ENCODE measurements around the gene CACNG4.
"Not testable (repeated sequence)": the region's sequence is repeated elsewhere in the genome, so short reads cannot be mapped to it uniquely, and the experiment has no call there.

CACNG4 gene

DNA sequence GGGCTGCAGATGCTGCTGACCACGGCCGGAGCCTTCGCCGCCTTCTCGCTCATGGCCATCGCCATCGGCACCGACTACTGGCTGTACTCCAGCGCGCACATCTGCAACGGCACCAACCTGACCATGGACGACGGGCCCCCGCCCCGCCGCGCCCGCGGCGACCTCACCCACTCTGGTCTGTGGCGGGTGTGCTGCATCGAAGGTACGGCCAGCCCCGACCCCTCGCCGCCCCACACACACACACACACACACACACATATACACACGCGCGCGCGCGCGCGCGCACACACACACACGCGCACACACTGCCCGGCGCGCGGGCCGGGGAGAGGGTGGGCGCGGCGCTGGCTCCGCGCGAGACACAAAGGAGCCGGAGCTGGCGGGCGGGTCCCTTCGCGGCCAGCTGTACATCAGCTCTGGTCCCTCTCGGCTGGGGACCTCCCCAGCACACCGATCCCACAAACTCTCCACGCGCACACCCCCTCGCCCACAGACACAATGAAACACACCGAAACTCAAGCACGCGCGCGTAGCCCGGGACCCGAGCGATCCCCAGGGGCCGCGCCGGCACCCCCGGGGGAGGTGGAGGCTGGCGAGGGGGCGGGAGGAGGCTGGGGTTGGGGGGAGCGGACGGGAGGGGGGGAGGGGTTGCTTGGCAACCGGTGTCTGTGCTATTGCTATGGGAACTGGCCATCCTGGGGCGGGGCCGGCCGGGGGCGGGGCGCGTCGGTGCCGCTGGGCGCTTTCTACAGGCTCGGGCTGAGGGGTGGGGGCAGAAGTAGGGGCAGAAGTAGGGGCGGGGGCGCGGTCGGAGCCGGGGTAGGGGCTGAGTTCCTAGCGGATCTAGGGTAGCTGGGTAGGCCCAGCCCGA, 658 bp downstream of the CACNG4 start:
- DNase-seq (ENCODE audit: low read depth): peak; percentile 21

DNA sequence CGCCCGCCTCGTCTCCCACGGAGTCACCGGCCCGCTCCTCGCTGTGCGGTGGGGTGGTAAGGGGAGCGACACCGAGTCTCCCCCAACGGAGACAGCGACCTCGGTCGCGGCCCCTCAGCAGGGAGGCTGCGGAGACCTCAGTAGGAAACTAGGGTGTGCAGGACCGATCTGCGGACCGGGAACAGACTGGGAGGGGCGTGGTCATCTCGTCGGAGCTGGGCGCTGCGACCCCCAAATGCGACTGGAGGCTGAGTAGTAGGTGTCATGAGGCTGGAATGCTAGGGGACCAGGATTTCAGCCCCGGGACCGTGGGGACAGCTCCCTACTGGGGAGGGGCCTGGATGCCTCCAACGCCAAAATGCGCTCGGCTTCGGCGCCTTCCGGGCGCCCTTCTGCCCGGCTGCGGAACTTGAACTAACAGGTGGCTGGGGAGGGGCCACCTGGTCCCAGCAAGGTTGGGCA, 1.3 kb downstream of the CACNG4 start:
- no peak for DNase-seq (ENCODE audit: low read depth)

DNA sequence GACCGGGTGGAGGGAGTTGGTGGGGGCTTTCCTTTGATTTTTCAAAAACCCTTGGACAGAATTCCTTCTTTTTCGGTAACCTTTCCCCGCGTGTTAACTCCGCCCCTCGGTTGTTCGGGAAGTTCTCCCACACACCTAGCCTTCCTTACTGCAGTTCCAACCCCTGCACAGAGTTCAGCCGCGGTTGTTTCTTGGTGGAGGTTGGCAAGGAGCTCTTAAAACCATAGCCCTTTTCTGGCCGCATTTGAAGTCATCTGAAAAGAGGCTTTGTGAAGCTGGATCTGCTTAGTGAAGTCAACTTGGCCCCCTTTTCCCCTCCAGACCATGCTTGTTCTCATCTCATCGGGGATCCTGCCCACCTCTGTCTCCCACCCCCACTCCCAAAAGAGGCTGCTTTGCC, 1.8 kb downstream of the CACNG4 start:
- DNase-seq (ENCODE audit: low read depth): no peak

DNA sequence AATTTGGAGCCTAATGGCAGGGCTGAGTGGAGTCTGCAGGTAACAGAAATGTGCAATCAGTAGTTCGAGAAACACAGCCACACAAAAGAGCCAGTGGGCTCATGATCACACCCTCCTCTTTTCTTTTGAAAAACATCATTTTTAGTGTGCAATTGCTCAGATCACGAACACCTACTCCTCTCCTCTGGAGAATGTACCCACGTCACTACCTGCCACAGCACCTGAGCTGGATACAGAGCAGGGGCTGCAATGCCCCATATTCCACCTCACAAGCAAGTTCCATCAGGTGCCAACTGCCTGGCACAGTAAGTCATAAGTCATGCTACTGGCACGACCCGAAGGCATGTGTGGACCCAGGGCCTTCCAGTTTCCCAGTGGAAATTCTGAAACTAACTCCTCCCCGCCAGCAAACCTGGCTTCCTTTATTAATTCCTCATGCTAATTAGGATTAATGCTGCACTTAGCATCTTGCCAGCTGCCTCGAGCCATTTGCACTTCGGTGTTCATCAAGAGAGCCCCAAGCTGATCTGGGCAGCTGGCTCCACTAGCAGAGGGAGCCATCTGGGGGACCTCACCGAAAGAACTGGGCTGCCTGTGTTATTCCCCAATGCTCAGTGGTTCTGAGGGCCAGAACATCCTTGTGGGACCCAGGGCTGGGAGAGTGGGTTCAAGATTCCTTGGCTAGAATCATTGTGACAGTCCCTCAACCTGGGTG, 2.4 kb downstream of the CACNG4 start:
- no peak for DNase-seq (ENCODE audit: low read depth)

DNA sequence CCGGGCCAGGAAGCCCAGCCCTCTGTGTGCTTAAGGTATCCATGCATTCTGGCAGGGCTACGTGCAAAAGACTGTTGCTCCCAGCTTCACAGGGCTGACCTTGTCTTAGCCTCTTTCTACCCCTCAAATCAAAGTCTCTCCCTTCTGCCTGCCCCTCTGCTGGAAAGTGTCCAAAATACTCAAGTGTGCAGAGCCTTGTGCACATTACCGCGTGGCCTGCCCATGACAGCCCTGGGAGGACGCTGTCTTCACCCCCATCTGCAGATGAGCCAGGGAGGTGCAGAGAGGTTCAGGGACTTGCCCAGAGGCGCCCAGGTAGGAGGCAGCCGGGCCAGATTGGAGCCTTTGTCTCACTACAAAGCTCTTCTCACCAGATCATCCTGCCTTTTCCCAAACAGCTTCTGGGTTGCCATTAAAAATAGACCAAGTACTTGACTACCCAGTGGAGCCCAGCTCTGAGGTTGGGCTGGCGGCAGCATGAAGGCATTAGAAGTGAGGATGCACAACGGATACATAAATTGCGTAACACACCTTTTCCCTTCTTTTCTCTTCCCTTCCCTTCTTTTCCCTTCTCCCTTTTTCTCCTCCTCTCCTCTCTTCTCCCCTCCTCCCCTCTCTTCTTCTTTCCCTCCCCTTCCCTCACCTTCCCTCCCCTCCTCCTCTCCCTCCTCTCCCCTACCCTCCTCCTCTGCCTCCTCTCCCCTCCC, 3.5 kb downstream of the CACNG4 start:
- DNase-seq (ENCODE audit: low read depth): no peak

DNA sequence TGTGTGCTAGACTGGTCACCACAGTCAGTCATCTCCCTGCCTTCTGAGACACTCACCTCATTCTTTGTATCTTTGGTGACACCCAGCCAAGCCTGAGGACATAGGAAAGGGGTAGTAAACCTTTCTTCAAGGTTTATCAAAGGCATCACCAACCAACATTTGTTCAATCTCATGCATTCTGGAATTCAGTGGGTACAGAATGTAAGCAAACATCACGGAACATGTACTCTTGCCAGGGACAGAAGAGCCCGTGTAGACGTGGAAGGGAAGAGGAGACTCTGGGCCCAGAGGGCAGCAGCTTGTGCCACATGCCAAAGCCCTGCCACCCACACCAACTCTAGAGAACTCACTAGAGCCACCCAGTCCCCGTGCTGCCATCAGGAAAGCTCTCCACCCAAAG, 4.4 kb downstream of the CACNG4 start:
- no peak for DNase-seq (ENCODE audit: low read depth)

DNA sequence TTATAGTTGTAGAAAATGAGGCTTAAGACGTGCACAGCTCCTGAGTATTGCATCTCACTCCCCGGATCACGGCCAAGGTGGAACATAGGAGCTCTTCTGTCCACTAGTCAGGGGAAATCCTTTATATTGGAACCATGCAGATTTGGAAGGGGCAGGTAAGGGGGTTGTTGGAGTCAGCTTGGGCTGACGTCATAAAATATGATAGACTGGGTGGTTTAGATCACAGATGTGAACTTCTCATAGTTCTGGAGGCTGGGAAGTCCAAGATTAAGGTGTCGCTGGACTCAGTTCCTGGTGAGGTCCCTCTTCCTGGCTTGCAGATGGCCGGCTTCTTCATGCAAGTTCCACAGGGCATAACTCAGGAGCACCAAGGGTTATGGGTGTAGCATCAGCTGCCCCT, 5.6 kb downstream of the CACNG4 start:
- no peak for DNase-seq (ENCODE audit: low read depth)

DNA sequence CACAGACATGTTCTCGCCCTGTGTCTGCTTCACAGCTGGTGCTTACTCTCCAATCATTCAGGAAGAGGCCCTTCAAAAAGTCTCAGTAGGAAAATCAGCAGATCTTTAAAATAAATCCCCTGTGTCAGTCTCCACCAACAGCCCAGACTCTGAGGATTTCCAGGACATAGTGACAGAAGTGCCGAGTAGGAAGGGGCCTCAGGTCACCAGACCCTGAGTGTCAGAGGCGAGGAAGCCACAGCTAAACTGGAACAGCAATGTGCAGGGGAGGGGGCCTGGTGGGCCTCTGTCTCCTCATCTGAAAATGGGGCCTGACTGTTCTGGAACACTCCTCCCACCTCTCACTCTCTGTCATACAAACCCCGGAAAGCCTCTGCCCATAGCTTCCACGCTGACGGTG, 6.3 kb downstream of the CACNG4 start:
- no peak for DNase-seq (ENCODE audit: low read depth)

DNA sequence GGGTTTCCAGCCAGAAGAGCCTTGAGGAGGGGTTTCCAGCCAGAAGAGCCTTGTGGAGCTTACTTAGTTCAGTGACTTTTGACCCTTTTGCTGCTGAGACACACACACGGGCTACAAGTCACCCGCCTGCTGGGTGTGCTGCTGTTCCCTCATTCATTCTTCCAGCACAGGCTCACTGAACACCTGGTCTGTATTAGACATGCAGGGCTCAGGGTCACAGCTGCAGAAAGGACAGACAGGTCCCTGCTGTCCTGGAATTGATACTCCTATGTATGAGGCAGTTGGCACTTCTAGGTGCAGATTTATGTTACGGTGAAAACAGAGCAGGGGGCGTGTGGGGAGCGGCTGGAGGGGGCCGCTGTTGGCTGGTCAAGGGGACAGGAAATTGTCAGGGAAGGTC, 6.8 kb downstream of the CACNG4 start:
- DNase-seq (ENCODE audit: low read depth): no peak

DNA sequence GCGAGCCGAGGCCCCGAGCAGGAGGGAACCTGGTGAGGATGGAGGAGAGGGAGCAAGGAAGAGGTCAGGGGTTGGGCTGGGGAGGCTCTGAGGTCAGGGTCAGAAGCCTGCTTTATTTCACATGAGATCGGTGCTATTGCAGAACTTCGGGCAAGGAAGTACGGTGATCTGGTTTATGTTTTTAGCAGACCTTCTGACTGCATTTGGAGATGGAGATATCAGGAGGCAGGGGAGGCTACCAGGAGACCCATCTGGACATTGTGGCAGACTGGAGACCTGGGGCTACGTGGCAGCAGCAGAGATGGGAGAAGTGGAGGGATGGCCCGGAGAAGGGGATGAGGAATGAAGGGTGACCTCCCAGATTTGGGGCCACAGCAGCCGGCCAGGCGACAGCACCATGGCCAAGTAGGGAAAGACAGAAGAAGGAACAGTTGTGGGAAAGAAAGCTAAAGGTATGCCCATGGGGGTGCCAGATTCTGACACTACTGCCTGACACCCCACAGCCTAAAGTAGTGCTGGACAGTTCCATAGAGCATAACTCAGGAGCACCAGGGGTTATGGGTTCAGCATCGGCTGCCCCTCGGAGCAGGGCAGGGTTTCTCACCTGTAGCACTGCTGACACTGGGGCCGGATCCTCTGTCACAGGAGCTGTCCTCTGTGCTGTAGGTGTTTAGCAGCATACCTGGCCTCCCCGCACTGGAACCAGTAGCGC, 7.4 kb downstream of the CACNG4 start:
- DNase-seq (ENCODE audit: low read depth): no peak

DNA sequence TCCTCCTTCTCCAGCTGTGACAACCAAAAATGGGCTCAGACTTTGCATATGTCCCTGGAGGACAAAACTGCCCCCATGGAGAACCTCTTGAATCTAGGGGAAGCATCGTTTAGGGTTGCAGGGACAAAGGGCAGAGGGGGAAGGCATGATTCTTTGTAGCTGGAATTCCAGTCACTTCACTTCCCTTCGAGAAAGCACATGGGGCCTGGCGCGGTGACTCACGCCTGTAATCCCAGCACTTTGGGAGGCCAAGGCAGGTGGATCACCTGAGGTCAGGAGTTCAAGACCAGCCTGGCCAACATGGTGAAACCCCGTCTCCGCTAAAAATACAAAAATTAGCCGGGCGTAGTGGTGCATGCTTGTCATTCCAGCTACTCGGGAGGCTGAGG, 7.9 kb downstream of the CACNG4 start:
- not testable (repeated sequence) for DNase-seq (ENCODE audit: low read depth)

DNA sequence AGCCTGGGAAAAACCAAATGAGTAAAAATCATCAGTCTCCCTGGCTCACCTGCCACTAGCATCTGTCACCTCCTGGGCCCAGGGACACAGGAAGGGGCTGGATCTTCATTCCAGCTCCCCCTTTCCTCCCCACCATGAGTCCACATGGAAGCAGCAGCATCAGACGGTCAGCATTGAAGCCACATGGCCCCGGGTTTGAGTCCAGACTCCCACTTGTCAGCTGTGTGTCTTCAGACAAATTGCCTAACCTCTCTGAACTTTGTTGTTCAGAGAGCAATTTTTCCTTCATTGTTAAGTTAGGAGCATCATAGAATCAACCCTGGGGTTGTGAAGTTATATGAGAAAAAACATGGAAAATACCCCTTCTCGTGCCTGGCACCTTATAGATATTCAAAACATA, 10.7 kb downstream of the CACNG4 start:
- no peak for DNase-seq (ENCODE audit: low read depth)

DNA sequence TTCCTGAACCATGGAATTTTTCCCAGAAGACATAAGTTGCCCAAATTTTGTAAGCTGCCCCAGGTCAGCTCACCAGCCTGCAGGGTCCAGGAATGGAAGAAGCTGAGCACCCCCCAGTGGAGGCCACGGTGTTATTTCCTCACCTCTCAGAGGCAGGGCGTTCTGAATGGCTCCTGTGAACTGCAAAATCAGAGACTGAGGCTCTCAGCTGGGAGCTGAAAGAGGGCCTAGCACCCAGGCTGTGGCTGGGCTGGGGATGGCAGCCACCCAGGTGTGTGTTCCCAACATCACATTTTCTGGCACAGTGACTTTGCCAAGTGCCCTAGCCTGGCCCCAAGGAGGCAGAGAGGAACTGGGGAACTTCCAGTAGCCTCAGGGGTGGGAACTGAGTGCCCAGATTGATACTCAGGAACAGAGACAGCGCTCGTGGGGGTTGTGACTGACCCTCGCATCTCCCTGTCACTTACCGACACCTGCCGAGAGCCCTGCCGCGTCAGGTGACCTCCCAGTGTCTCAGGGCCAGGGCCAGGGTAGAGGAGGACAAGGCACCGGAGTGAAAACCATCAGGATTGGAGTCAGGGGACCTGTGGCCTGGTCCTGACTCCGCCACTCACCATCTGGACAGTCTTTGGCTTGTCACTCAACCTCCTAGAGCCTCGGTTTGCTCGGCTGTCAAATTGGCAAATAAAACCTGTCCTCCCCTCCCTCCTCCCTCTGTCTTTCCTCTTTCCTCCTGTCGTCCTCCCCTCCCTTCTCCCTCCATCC, 11.3 kb downstream of the CACNG4 start:
- DNase-seq (ENCODE audit: low read depth): no peak

DNA sequence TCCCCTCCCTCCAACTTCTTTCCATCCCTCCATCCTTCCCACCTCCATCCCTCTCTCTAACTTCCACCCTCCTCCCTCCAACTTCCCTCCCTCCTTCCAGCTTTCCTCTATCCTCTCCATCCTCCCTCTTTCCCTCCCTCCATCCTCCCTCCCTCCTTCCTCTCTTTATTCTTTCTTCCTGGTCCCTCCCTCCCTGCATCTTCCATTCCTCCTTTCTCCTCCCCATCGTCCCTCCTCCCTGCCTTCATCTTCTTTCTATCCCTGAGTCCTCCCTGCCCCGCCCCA, 11.8 kb downstream of the CACNG4 start:
- no peak for DNase-seq (ENCODE audit: low read depth)

DNA sequence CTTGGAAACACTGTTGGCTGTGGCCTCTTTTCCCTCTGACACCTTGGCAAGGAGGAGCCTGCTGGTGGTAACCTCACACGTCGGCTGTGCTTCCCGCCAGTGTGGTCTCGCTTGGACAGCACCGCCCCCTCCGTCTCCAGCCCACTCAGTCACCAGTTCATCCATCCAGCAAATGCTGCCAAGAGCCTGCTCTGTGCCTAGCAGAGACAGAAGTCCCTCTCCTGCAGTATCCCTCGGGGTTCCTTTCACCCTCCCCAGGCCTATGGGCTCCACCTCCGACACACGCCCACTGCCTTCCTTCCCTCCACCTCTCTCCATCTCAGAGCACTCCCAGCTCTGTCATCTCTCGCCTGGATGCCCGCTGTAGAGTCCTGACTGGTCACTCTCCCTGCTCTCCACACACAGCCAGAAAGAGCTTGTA, 12.3 kb downstream of the CACNG4 start:
- DNase-seq (ENCODE audit: low read depth): no peak

DNA sequence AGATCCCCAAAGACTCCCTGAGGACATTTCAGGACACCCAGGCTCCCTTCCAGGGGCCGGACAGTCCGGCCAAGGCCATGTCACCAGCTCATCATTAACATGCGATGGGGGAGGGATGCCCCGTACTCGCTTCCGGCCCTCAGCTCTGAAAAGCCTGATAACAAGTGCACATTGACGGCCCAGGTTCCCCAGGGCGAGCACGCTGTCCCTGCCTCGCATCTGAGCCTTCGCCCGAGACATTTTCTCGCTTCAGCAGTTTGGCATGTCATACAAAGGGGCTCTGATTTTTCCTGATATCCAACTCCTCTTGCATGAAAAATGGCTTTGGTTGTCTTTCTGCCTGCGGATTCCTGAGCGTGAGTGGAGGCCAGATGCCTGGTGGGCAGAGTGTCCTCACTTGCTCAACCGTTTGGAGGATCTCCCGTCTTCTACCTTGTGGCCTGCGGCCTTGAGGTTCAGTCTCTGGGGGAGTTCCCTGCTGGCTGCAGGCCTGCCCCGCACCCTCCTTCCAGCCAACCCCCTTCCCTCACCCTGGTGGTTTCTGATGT, 14.1 kb downstream of the CACNG4 start:
- no peak for DNase-seq (ENCODE audit: low read depth)

DNA sequence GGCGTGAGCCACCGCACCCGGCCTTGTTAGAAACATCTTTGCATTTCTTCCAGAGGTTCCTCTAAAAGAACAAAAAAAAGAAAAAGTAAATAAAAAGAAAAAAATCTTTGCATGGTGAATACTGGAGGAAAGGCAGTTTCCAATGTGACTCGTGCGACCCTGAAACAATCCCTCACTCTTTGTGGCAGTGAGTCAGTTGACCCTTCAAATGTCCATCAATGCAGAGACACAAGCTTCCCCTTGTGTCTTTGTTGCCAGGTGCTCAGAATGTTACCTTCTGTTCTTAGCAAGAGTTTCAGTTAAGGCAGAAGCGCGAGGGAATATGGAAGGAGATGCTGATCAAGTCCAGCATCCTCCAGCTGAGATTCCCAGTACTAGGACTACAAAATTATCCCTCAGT, 16.4 kb downstream of the CACNG4 start:
- DNase-seq (ENCODE audit: low read depth): no peak

DNA sequence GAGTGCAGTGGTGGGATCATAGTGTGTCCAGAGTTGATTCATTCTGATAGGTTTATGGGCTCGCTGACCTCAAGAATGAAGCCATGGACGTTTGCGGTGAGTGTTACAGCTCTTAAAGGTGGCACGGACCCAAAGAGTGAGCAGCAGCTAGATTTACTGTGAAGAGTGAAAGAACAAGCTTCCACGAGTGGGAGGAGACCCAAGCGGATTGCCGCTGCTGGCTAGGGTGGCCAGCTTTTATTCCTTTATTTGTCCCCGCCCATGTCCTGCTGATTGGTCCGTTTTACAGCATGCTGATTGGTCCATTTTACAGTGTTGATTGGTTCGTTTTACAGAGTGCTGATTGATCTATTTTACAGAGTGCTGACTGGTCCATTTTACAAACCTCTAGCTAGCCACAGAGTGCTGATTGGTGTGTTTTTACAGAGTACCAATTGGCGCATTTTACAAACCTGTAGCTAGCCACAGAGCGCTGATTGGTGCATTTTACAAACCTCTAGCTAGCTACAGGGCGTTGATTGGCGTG, 17.5 kb downstream of the CACNG4 start:
- no peak for DNase-seq (ENCODE audit: low read depth)

DNA sequence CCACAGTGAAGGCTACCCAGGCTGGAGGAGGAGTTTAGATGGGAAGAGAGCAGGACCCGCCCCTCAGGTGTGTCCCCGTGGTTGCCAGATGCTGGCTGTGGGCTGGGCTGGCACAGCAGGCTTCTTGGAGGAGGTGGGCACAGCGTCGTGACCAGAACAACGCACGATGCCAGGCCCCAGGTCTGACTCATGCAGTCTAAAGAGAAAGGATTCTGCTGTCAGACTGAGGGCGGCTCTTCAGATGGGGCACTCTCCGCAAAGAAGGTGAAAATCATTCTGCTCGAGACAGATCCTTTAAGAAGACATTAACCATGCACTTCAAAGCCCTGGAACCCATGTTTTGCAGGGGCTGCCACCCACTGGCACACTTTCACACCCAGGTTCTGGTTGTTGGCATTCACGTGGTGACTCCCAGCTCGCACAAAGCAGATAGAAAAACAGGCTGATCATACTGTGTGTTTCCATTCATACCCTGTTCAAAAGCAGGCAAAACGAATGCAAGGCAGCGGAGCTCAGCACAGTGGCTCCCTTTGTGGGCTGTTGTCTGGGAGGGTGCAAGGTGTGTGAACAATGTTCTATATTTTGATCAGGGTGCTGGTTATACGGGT, 19.0 kb downstream of the CACNG4 start:
- DNase-seq (ENCODE audit: low read depth): no peak

DNA sequence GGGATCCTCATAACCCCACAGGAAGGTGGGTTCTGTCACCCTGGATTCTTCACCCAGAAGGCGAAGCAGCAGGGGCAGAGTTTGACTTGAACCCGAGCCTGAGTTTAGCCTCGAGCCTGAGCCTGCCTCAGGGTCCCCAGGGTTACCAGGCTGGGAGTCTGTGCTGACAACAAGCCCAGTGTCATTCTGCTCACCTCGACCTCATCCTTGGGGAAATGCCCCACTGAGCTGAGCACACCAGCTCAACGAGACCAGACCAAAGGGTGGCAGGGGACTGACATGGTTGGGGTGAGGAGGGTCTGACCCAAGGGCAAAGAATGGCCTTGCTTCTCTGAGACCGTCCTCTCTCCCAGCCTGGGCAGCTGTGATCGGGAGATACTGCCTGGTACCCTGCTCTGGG, 20.2 kb downstream of the CACNG4 start:
- no peak for DNase-seq (ENCODE audit: low read depth)

All from activated T-cell treated with anti-CD3 and anti-CD28 coated beads for 48 hours (primary cell).